K562 (cell line): ENCODE data around the gene NELFA.

Experiments used
- CTCF ChIP-seq, 3 experiments: IDR thresholded peaks in 2 of 3; conservative IDR thresholded peaks in 1 of 3; 2 replicates each; pipeline ENCODE4 v1.5.1; 2011 to 2012; ENCODE audit warnings: low read length in 3 of 3, mild to moderate bottlenecking in 3 of 3, control low read depth in 2 of 3, improper control_type of control experiment in 1 of 3, inconsistent platforms in 1 of 3, low read depth in 1 of 3, mixed read lengths in 1 of 3, moderate library complexity in 1 of 3; ENCODE audit not compliant: insufficient read depth in 2 of 3
- ELK1 ChIP-seq: sonication (generic); formaldehyde crosslinking; IDR thresholded peaks from 2 replicates; pipeline ENCODE4 v1.8.1; 2022; ENCODE audit warnings: missing genetic modification reagents
- EZH2 ChIP-seq: IDR thresholded peaks from 2 replicates; pipeline ENCODE4 v1.6.1; 2012; ENCODE audit warnings: low read depth, mild to moderate bottlenecking, inconsistent platforms, low read length, borderline replicate concordance
- FOXK1 ChIP-seq: sonication (generic); formaldehyde crosslinking; IDR thresholded peaks from 2 replicates; pipeline ENCODE4 v1.8.0; 2022; ENCODE audit warnings: missing genetic modification reagents, mild to moderate bottlenecking, borderline replicate concordance
- POLR2A ChIP-seq: fragments of 450-650 bp; conservative IDR thresholded peaks from 2 replicates; pipeline ENCODE4 v1.6.1; 2016
- POLR2AphosphoS5 ChIP-seq: IDR thresholded peaks from 2 replicates; pipeline ENCODE4 v1.6.1; 2011; ENCODE audit warnings: mild to moderate bottlenecking, low read depth, low read length, moderate library complexity; ENCODE audit not compliant: control insufficient read depth, insufficient read depth
- TAF1 ChIP-seq: IDR thresholded peaks from 2 replicates; pipeline ENCODE4 v1.6.1; 2011; ENCODE audit warnings: mild to moderate bottlenecking, low read length, moderate library complexity; ENCODE audit not compliant: insufficient read depth, control insufficient read depth, severe bottlenecking; ENCODE audit errors: extremely low read depth
- TCF3 ChIP-seq: sonication (generic); formaldehyde crosslinking; IDR thresholded peaks from 2 replicates; pipeline ENCODE4 v1.4.0; 2020; ENCODE audit warnings: mild to moderate bottlenecking, missing genetic modification reagents
- USF2 ChIP-seq: sonication (generic); formaldehyde crosslinking; IDR thresholded peaks from 2 replicates; pipeline ENCODE4 v1.5.0; 2020; ENCODE audit warnings: missing genetic modification reagents
- ZBTB1 ChIP-seq: sonication (generic); formaldehyde crosslinking; IDR thresholded peaks from 2 replicates; pipeline ENCODE4 v1.8.1; 2023; ENCODE audit warnings: missing genetic modification reagents, low read depth, mild to moderate bottlenecking, borderline replicate concordance
- ZBTB26 ChIP-seq: fragments of 450-650 bp; formaldehyde crosslinking; IDR thresholded peaks from 2 replicates; pipeline ENCODE4 v1.4.0; 2022; ENCODE audit warnings: missing genetic modification characterization
- ZNF253 ChIP-seq: fragments of 250-450 bp; sonication (Bioruptor Pico); conservative IDR thresholded peaks from 2 replicates; pipeline ENCODE4 v1.6.1; 2021; ENCODE audit warnings: mild to moderate bottlenecking

GRCh38 chr4:1987721-1988326 lies 20.9 kb downstream of the NELFA start:
- TF ChIP-seq ZBTB1 (CRISPR knock-in tag) (no peak), ZNF253 (CRISPR knock-in tag) (no peak), TAF1 (no peak), FOXK1 (CRISPR knock-in tag) (no peak), USF2 (CRISPR knock-in tag) (no peak), POLR2AphosphoS5 (no peak), POLR2A (no peak), EZH2 (no peak), CTCF (IDR thresholded peaks at IDR 0.05 in 2 of 3, conservative IDR thresholded peaks at IDR 0.05 in 1 of 3; ENCODE audit: insufficient read depth in 2 of 3, low read depth in 1 of 3, low read length in 3 of 3) (no peak), ELK1 (CRISPR knock-in tag) (no peak), TCF3 (CRISPR knock-in tag) (no peak), ZBTB26 (CRISPR knock-in tag) (no peak)
